COLO829 (cell line): Measurements from ENCODE around the gene TCF20.

ENCODE experiments used
- DNase-seq: peaks from one replicate; pipeline ENCODE4 v3.0.0; 2012; ENCODE audit warnings: low spot score

TCF20 gene

DNA sequence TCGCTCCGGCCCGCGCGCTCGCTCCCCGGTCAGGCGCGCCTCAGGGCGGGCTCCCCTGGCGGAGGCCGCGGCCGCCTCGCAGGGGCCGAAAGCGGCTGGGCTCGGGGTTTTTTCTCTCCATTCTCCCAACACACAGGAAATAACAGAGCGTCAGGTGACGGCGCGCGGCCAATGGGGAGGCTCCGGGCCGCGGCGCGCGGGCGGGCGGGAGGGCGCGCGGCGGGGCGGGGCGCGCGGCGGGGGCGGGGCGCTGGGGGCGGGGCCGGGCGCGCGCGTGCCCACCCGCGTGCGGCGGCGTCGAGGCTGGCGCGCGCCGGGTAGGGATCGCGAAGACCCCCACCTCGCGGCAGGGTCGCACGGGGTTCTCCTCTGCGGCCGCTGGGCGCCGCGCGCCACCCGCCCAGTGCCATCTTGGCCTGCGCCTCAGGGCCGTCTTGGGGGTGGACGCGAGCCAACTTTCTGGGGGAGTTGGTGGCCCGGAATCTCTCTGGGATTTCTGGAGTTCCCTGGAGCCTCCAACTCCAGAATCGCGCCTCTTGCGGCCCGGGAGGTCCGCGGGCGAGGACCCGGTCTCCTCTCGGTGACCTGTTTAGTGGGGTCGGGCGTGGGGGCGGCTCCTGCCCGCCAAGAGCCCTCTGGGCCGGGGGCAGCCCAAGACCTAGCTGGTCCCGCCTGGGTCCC, at the start of gene TCF20:
Gene TCF20 (minus strand): TSS at position 144 of the 681 bp plus-strand sequence. CDS start 55,348 bp downstream, outside the sequence.
- DNase-seq, result peak; percentile 91

DNA sequence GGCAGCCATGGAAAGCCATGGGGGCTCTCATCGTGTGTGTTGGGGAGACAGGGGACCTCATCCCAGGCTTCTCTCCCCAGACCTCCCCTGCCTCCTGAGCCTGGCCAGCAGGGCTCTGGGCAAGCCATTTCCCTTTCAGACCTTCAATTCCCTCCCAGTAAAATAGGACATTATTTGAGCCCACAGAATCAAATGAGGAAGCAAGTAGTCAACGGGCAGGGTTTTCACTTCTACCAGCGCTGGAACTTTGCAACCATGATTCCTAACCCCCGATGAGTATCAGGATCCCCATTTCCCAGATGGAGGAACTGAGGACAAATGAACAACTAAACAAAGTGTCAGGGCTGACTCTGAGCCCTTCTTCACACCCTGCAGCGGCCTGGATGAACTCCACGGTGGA, 48.9 kb upstream of the TCF20 start:
- DNase-seq, result no peak

GRCh38 chr22:42318967-42319366, 48.5 kb upstream of the TCF20 start:
- no peak for DNase-seq

- DNase-seq, result no peak
These were observed 47.5 kb upstream of the TCF20 start for GRCh38 chr22:42317691-42318547.

- no peak for DNase-seq
These were observed 46.6 kb upstream of the TCF20 start for GRCh38 chr22:42317008-42317407.

GRCh38 chr22:42315392-42315756, 44.9 kb upstream of the TCF20 start:
- no peak for DNase-seq

- DNase-seq, result no peak
These were observed 44.4 kb upstream of the TCF20 start for GRCh38 chr22:42314709-42315391.

- no peak for DNase-seq
These were observed 43.5 kb upstream of the TCF20 start for GRCh38 chr22:42313804-42314581.

DNA sequence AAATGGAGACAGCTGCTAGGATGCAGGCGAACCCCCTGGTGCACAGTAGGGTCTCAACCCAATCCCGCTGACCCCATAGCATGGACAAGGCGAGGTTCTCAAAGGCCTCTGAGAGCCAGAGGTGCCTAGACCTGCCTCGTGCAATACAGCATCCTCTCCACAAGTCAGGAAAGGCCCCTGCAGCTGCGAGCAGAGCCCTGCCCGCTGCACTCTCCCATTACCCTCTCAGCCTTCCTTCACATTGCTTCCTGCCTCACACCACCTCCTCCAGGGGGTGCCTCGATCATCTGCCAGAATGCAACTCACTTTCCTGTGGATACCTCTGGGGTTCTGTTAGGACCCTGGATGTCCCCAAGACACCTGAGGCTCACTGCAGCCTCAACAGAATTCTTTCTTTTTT, 42.8 kb upstream of the TCF20 start:
- DNase-seq, result no peak

DNA sequence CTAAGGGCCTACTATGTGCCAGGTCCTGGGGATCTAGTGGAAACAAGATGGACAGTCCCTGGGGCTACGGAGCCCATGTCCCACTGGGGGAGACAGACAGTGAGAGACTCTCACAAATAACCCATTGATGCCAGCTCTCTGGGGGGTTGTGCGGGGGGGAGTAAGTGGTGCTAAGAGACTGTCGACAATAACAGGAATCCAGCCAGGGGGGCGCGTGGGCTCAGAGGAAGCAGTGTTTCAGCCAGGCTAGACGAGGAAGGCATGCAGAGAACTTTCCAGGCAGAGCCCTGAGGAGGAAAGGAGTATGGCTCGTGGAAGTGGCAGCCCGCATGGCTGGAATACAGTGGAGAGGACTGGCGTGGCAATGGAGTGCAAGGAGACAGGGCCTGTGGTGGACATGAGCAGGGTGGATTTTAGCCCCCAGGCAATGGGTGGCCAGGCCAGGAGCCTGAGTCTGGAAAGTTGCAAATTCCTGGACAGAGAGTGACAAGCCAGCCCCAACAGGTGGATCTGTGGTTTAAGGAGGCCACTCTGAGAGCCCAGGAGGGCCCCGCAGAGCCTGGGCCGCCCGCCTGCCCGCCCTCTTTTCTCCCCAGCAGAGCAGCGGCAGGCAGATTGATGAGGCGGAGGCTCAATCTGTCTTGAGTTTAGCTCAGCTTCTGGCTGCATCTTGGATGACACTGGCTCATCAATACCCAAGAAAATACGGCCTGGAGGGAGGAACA, 40.0 kb upstream of the TCF20 start:
- DNase-seq, result peak; percentile 70

GRCh38 chr22:42309865-42310264, 39.4 kb upstream of the TCF20 start:
- DNase-seq, result no peak

- DNase-seq, result no peak
These were observed 38.5 kb upstream of the TCF20 start for GRCh38 chr22:42308892-42309468.

DNA sequence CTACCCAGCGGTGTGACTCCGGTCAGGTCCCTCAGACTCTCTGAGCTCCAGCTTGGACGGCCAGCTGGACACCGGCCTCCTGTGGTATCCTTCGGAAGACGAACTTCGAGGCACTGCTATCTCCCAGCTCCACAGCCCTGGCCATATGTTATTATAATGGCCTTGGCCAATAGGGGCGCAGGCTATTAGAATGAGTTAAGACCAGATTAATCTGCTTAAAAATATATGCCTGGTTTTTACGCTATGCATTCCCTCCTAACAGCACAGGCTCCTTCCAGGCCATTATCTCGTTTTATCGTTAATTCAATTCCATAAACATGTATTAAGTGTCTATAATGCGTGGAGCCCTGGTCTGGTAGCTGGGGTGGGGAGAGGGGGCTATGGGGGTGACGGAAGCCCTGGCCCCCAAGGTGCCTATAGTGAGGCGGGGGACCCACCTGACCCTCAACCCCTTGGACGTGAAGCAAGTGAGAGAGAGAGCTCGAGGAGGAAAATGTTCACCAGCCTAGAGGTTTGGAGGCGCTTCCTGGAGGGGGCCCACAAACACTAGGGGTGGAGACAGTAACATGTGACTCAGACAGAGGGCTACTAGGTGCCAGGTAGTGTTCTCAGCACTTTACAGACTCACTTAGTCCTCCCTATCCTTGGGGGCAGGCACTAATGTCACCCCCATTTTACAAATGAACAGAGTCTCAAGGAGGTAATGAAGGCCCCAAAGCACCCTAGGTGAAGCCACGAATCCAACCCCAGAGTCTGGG, 37.5 kb upstream of the TCF20 start:
- no peak for DNase-seq

GRCh38 chr22:42306010-42306409, 35.6 kb upstream of the TCF20 start:
- DNase-seq, result no peak

GRCh38 chr22:42304324-42304790, 33.9 kb upstream of the TCF20 start:
- DNase-seq, result no peak

DNA sequence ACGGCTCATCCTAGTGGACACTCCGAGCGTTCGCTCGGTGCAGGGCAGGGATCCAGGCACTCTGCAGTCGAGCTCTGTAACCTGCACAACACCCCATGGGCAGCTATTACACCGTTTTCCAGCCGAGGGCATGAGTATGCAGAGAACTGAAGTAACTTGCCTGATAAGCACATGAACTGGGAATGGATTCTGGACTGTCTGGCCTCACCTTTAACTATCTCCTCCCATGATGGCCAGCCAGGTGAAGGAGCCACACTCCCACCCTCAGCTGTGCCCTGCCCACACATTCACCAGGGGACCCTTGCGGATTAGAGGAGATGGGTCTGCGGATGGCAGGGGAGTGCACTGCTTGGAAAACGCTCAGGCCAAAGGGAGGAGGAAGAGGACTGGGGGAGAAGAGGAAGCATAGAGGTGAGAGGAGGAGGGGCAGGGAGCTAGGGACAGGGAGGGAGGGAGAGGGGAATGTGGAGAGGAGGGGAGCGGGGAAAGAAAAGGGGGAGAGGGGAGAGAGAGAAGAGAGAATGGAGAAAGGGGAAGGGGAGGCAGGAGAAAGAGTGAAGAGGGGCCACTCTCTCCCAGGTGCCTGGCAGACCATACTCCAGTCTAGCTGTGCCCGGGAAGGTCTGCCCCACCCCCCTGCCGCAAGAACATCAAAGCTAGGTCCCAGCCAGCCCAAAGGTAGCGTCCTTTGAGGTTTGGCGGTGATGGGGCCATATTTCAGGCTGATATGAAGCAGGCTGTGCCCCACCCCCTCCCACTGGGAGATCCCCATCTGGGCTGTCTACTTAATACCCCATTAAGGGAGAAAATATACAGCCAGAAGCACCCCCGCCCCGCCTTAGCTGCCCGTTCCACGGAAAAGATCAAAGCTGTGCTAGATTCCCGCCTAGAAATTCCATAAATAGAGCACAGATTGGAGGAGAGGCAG, 33.2 kb upstream of the TCF20 start:
- DNase-seq, result no peak

- no peak for DNase-seq
These were observed 31.3 kb upstream of the TCF20 start for GRCh38 chr22:42301742-42302102.

DNA sequence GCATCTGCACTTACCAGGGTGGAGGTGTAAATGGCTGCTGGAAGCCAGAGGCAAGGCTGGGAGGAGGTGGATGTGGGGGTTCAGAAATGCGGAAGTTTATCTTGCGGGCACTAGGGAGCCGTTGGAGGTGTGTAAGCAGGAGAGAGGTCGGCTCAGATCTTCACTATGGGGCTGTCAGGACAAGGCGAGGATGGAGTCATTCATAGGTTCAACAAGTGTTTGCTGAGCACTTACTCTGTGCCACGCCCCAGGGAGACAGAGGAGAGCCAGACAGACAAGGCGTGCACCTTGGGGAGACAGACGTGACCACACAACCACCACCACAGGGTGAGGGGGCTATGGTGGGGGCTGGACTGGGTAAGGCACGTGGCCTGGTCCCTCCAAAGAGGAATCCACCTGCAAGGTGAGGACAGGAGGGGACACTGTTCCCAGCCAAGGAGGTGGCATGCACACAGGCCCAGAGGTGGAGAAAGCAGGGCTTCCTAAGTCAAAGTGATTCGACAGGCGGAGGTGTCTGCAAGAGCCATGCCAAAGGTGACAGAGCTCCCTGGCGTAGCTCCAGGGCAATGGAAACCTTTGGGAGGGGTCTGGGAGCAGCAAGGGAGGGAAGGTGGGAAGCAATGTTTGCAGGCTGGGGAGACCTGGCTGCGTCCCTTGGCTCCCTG, 30.8 kb upstream of the TCF20 start:
- no peak for DNase-seq
